Adrenal gland (tissue), 12 donors: ENCODE data around the gene BZW2. TPM values are rescaled to one million over a fixed set of nuclear protein-coding genes. Genes with fewer than 3 reads are reported as not detected.

Experiments used
- DNase-seq, 7 donors: peaks; one replicate each; pipeline ENCODE4 v3.0.0-alpha.2; 2019 to 2020
- H3K27ac ChIP-seq, 5 donors: fragments of 200-600 bp; sonication (generic) in 4 of 5; 1 replicate in 3 of 5; 2 replicates in 2 of 5; pipeline versions ENCODE4 v1.5.1 to v1.8.0; 2016 to 2020; ENCODE audit warnings: mild to moderate bottlenecking in 1 of 5
- H3K27me3 ChIP-seq: fragments of 200-600 bp; 2 replicates; pipeline ENCODE4 v1.8.0; 2021
- H3K36me3 ChIP-seq, 2 donors: fragments of 200-600 bp; replicated peaks in 1 of 2; 1 replicate in 1 of 2; 2 replicates in 1 of 2; pipeline versions ENCODE4 v1.5.1 to v1.8.0; 2018 to 2022
- H3K4me1 ChIP-seq, 2 donors: fragments of 200-600 bp; replicated peaks in 1 of 2; 1 replicate in 1 of 2; 2 replicates in 1 of 2; pipeline versions ENCODE4 v1.5.1 to v1.8.0; 2018 to 2021
- H3K4me3 ChIP-seq, 4 donors: fragments of 200-600 bp; sonication (generic) in 3 of 4; one replicate each; pipeline ENCODE4 v1.5.1; 2016 to 2018
- H3K9me3 ChIP-seq, 3 donors: fragments of 200-600 bp; sonication (generic) in 1 of 3; replicated peaks in 1 of 3; 1 replicate in 2 of 3; 2 replicates in 1 of 3; pipeline versions ENCODE4 v1.5.1 to v1.8.0; 2016 to 2021
- POLR2A ChIP-seq, 2 donors: fragments of 450-650 bp; IDR thresholded peaks; one replicate each; pipeline ENCODE4 v1.6.1; 2017; ENCODE audit warnings: antibody characterized with exemption in 2 of 2, mild to moderate bottlenecking in 2 of 2, moderate library complexity in 1 of 2
- WGBS, 4 donors: extraction: QIAGEN DNeasy Blood & Tissue Kit in 2 of 4; methylation state at CpG; one replicate each; pipeline versions ENCODE4 v1.1.5 to v1.1.7; 2013 to 2017; 5-methylcytosine and 5-hydroxymethylcytosine counted together
- intact Hi-C, 2 donors: fragments of 100-400 bp; cut with DNase I; formaldehyde crosslinking; loops; one replicate each; pipeline versions ENCODE4 v1.14.1 to v1.15.0; 2022 to 2023
- polyA plus RNA-seq, 3 donors: library from polyadenylated mRNA; stranded (reverse); fragments of 200-250 nt in 2 of 3; fragments of 350-450 nt in 1 of 3; fragmentation: Illumina TruSeq in 1 of 3; extraction: RNeasy Lipid Tissue Mini Kit (QIAGEN cat#74804) in 1 of 3; gene quantifications; one replicate each; pipeline ENCODE4 v1.2.3, GENCODE V29; 2013 to 2014
- total RNA-seq, 9 donors: library from RNA; depleted of rRNA in 4 of 9; stranded (reverse); fragments of >200 nt in 4 of 9; fragments of 120-200 nt in 1 of 9; fragmentation: NEBNext Ultra II Directional in 1 of 9; extraction: Animal tissue kit (Norgen Biotek cat#: 25700) in 1 of 9; gene quantifications; one replicate each; pipeline versions ENCODE4 v1.1.0 to v1.2.4, GENCODE V29; 2013 to 2023
- TF ChIP-seq, protein P1 (sequence below), 6 experiments: fragments of 450-650 bp in 4 of 6; fragments of 200-600 bp in 2 of 6; sonication (generic) in 1 of 6; IDR thresholded peaks; 1 replicate in 5 of 6; 2 replicates in 1 of 6; pipeline versions ENCODE4 v1.5.1 to v1.8.0; 2016 to 2021; ENCODE audit warnings: antibody characterized with exemption in 6 of 6, mild to moderate bottlenecking in 2 of 6, moderate library complexity in 1 of 6
- donor health status: healthy with polysubstance abuse.
- donor health status: Bipolar disorder and iron deficiency.
- donor health status: DM: yes; HTN: yes; CAD: no.
- donor health status: DM: no; HTN: no; CAD: no.
- donor health status: DM: no; HTN: no; CAD: no.
- donor health status: DM: yes; HTN: yes; CAD: no.

BZW2 gene
- total and polyA plus RNA-seq, 12 donors: 11.1 to 46.5 (median 34.2) TPM

DNA sequence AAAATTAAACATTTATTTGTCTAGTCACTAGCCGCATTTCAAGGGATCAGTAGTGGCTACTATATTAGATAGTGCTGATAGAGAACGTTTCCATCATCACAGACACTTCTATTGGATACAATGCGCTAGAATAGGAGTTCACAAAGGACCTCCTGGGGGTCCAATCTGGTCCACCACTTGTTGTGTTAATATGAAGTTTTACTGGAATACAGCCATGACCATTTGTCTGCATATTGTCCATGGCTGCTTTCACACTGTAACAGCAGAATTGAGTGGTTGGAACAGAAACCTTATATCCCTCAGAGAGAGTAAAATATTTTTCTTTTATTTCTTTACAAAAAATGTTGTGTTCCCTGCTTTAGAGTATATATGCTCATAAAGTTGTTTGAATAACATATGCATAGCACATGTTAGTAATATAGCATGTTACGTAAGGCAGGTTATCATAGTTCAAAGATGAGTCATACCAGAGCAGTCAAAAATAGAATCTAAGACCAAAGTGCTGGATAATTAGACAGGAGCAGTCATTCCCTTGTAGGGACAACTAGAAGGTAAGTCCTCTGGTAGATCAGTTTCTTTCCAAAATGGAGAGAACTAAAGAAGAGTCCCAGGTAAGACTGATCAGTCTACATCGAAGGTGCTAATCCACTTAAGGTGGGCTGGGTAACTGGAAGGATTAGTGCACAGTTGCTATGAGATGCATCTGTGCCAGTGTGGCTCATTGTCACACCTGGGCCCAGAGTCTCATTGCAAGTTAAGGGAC, 14.9 kb downstream of the BZW2 start:
- H3K36me3 ChIP-seq: no peaks in the 10 kb centered on the region
- intact Hi-C loops: no loop called here
- 79 to 82% (median 81%) methylated on average over 5 of the region's 5 CpGs for WGBS, 4 donors
- TF ChIP-seq, protein P1, sequence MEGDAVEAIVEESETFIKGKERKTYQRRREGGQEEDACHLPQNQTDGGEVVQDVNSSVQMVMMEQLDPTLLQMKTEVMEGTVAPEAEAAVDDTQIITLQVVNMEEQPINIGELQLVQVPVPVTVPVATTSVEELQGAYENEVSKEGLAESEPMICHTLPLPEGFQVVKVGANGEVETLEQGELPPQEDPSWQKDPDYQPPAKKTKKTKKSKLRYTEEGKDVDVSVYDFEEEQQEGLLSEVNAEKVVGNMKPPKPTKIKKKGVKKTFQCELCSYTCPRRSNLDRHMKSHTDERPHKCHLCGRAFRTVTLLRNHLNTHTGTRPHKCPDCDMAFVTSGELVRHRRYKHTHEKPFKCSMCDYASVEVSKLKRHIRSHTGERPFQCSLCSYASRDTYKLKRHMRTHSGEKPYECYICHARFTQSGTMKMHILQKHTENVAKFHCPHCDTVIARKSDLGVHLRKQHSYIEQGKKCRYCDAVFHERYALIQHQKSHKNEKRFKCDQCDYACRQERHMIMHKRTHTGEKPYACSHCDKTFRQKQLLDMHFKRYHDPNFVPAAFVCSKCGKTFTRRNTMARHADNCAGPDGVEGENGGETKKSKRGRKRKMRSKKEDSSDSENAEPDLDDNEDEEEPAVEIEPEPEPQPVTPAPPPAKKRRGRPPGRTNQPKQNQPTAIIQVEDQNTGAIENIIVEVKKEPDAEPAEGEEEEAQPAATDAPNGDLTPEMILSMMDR (IDR thresholded peaks at IDR 0.05): no peak
- no peak for TF ChIP-seq POLR2A (IDR thresholded peaks at IDR 0.05)
- no peak for DNase-seq
- H3K9me3 ChIP-seq: no peaks in the 10 kb centered on the region
- H3K27ac ChIP-seq: no peak overlapping the region
- H3K4me3 ChIP-seq: no peak overlapping the region
- no peaks in the 10 kb centered on the region for H3K27me3 ChIP-seq
- H3K4me1 ChIP-seq: peaks cover 5 to 25% of the 10 kb centered on the region in 2 donors

DNA sequence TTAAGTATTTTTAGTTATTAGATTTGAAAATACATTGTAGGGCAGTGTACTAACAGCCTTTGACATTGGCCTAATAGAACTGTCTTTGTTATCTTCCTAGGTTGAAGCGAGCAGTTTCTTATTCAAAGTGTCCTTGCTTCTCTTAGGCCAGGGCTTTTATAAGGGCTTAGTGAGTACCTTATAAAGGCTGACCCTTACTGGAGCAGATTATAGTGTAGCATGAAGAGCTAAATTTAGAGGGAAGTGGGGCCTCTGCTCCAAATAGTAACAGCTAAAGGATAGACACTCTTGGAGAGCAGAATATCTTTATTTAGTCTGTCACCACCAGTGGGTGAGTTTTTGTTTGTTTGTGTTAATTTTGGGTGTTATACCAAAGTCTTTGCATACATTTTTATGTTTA, 15.9 kb downstream of the BZW2 start:
- no peaks in the 10 kb centered on the region for H3K36me3 ChIP-seq
- H3K4me3 ChIP-seq: no peak overlapping the region
- H3K27me3 ChIP-seq: no peaks in the 10 kb centered on the region
- WGBS, 4 donors: 56 to 69% (median 63%) methylated on average over 1 of the region's 1 CpG
- no peaks in the 10 kb centered on the region for H3K9me3 ChIP-seq
- TF ChIP-seq, protein P1 (IDR thresholded peaks at IDR 0.05): no peak
- TF ChIP-seq POLR2A (IDR thresholded peaks at IDR 0.05): no peak
- no peak for DNase-seq
- no peak overlapping the region for H3K27ac ChIP-seq
- intact Hi-C loops: no loop called here
- peaks cover 5 to 25% of the 10 kb centered on the region in 2 donors for H3K4me1 ChIP-seq

DNA sequence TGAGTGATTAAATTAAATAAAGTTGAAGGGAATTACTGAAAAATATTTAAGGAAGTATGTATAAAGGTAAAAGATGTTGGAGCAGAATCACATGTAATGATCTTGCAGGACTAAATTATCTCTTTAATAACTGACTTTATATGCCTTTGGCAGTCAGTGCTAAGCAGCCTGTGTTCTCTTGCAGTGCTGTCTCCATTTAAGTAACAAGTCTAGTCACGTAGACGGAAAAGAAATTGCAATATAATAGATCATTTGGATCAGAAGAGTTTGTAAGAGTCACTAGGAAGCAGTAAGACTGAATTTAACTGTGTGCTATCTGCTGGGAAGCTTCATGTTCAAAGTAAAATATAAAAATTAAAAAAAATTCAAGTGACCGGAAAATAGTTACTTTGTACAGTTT, 21.4 kb downstream of the BZW2 start:
- no peaks in the 10 kb centered on the region for H3K27me3 ChIP-seq
- intact Hi-C loops: no loop called here
- no peak overlapping the region for H3K4me3 ChIP-seq
- peak overlapping the region in 2 of 5 donors; percentile 29 to 82 for H3K27ac ChIP-seq
- no peak for DNase-seq
- H3K9me3 ChIP-seq: no peaks in the 10 kb centered on the region
- peaks cover 0 to 19% of the 10 kb centered on the region in 2 donors for H3K4me1 ChIP-seq
- 87 to 92% (median 88%) methylated on average over 3 of the region's 3 CpGs for WGBS, 4 donors
- H3K36me3 ChIP-seq: no peaks in the 10 kb centered on the region
- TF ChIP-seq POLR2A (IDR thresholded peaks at IDR 0.05): no peak
- TF ChIP-seq, protein P1 (IDR thresholded peaks at IDR 0.05): no peak

DNA sequence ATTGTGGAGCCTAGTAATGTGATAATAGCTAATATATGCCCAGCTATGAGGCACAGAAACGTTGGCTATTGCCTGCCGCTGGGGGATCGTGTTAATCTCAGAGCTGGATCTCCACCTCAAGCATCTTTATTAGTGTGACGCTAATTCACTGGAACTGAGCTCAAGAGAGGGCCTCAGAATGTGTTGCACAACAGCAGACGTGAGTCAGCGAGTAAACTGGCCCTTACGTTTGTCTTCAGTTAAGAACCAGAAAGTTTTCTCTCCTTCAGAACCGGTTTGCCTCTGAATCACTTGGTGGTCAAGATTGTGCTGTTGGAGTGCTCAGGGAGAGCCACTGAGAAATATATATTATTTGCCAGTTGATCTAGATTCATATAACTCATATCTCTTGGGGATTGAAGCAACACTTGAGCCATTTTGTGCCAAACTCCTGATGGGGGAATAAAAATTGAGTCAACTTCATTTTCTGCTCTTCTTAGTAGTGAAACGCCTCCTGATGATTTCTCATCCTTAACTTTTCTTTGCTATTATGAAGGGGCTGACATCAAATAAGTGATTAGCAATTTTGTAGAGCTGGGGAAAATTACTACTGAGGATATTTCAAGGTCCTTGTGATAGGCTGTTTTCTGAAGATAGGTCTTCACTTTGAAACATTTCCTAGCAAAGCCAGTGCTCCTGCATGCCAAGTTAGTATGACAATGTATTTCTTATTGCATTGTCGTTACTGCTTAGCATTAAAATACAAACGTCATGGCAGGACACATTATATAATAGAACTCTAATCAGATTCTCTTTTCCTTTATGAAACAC, 22.3 kb downstream of the BZW2 start:
- H3K4me3 ChIP-seq: no peak overlapping the region
- WGBS, 4 donors: 38 to 51% (median 45%) methylated on average over 11 of the region's 11 CpGs
- H3K27me3 ChIP-seq: no peaks in the 10 kb centered on the region
- H3K4me1 ChIP-seq: peaks cover 0 to 19% of the 10 kb centered on the region in 2 donors
- DNase-seq: peak; percentile 64 to 90 (median 84)
- TF ChIP-seq, protein P1 (IDR thresholded peaks at IDR 0.05): peak in 3 of 6 experiments; percentile 20 to 27 (median 25)
- peak in 1 of 2 donors; percentile 45 for TF ChIP-seq POLR2A (IDR thresholded peaks at IDR 0.05)
- intact Hi-C loops: no loop called here
- no peaks in the 10 kb centered on the region for H3K9me3 ChIP-seq
- H3K27ac ChIP-seq: peak overlapping the region; percentile 29 to 82 (median 64)
- no peaks in the 10 kb centered on the region for H3K36me3 ChIP-seq
